ENCODE measurements around the gene WEE1.
"Not testable (repeated sequence)": the region's sequence is repeated elsewhere in the genome, so short reads cannot be mapped to it uniquely, and the experiment has no call there.

The WEE1 gene

GRCh38 chr11:9601037-9601875 lies 27.8 kb downstream of the WEE1 start:
- Mint-ChIP-seq H3K36me3 (ENCODE audit: low read depth) (no peaks in the 10 kb centered on the region), H3K27ac (peak overlapping the region; percentile 91), H3K4me3 (peak overlapping the region; percentile 79), H3K9me3 (no peaks in the 10 kb centered on the region), H3K4me1 (ENCODE audit: low read depth) (peaks cover 35% of the 10 kb centered on the region), H3K27me3 (no peaks in the 10 kb centered on the region)

- H3K27me3 Mint-ChIP-seq, result no peaks in the 10 kb centered on the region
- H3K36me3 Mint-ChIP-seq (ENCODE audit: low read depth), result no peaks in the 10 kb centered on the region
- peak overlapping the region; percentile 79 for H3K4me3 Mint-ChIP-seq
- H3K9me3 Mint-ChIP-seq, result no peaks in the 10 kb centered on the region
- H3K27ac Mint-ChIP-seq, result peak overlapping the region; percentile 91
- peaks cover 35% of the 10 kb centered on the region for H3K4me1 Mint-ChIP-seq (ENCODE audit: low read depth)
Observed at GRCh38 chr11:9601876-9602199, 28.4 kb downstream of the WEE1 start.

GRCh38 chr11:9603214-9603613 lies 29.7 kb downstream of the WEE1 start:
- H3K9me3 Mint-ChIP-seq; H3K27me3 Mint-ChIP-seq; H3K4me3 Mint-ChIP-seq; H3K36me3 Mint-ChIP-seq (ENCODE audit: low read depth); H3K27ac Mint-ChIP-seq: not testable (repeated sequence)
- peaks cover 35% of the 10 kb centered on the region for H3K4me1 Mint-ChIP-seq (ENCODE audit: low read depth)

- Mint-ChIP-seq H3K27ac (no peak overlapping the region), H3K4me1 (ENCODE audit: low read depth) (peaks cover 37% of the 10 kb centered on the region), H3K27me3 (no peaks in the 10 kb centered on the region), H3K9me3 (no peaks in the 10 kb centered on the region), H3K36me3 (ENCODE audit: low read depth) (no peaks in the 10 kb centered on the region), H3K4me3 (no peak overlapping the region)
Observed at GRCh38 chr11:9604134-9604533, 30.7 kb downstream of the WEE1 start.

- Mint-ChIP-seq H3K9me3 (no peaks in the 10 kb centered on the region), H3K4me1 (ENCODE audit: low read depth) (peaks cover 34% of the 10 kb centered on the region), H3K27me3 (no peaks in the 10 kb centered on the region), H3K4me3 (no peak overlapping the region), H3K27ac (no peak overlapping the region), H3K36me3 (ENCODE audit: low read depth) (no peaks in the 10 kb centered on the region)
Observed at GRCh38 chr11:9605742-9606141, 32.3 kb downstream of the WEE1 start.

GRCh38 chr11:9606809-9607510 lies 33.5 kb downstream of the WEE1 start:
- Mint-ChIP-seq H3K4me1 (ENCODE audit: low read depth) (peaks cover 28% of the 10 kb centered on the region), H3K9me3 (no peaks in the 10 kb centered on the region), H3K4me3 (no peak overlapping the region), H3K36me3 (ENCODE audit: low read depth) (no peaks in the 10 kb centered on the region), H3K27me3 (no peaks in the 10 kb centered on the region), H3K27ac (no peak overlapping the region)

- Mint-ChIP-seq H3K36me3 (ENCODE audit: low read depth) (no peaks in the 10 kb centered on the region), H3K9me3 (no peaks in the 10 kb centered on the region), H3K4me1 (ENCODE audit: low read depth) (peaks cover 27% of the 10 kb centered on the region), H3K4me3 (no peak overlapping the region), H3K27me3 (no peaks in the 10 kb centered on the region), H3K27ac (no peak overlapping the region)
Observed at GRCh38 chr11:9607511-9607899, 34.0 kb downstream of the WEE1 start.

- no peaks in the 10 kb centered on the region for H3K27me3 Mint-ChIP-seq
- H3K27ac Mint-ChIP-seq, result no peak overlapping the region
- H3K9me3 Mint-ChIP-seq, result no peaks in the 10 kb centered on the region
- no peak overlapping the region for H3K4me3 Mint-ChIP-seq
- H3K36me3 Mint-ChIP-seq (ENCODE audit: low read depth), result no peaks in the 10 kb centered on the region
- H3K4me1 Mint-ChIP-seq (ENCODE audit: low read depth), result peaks cover 34% of the 10 kb centered on the region
Observed at GRCh38 chr11:9609002-9609759, 35.7 kb downstream of the WEE1 start.

GRCh38 chr11:9609841-9610240 lies 36.4 kb downstream of the WEE1 start:
- peak overlapping the region; percentile 16 for H3K27ac Mint-ChIP-seq

GRCh38 chr11:9613118-9613829 lies 39.8 kb downstream of the WEE1 start:
- Mint-ChIP-seq H3K27ac (peak overlapping the region; percentile 97), H3K4me1 (ENCODE audit: low read depth) (peaks cover 62% of the 10 kb centered on the region), H3K36me3 (ENCODE audit: low read depth) (no peaks in the 10 kb centered on the region), H3K9me3 (no peaks in the 10 kb centered on the region), H3K4me3 (peak overlapping the region; percentile 80), H3K27me3 (no peaks in the 10 kb centered on the region)

More at GRCh38 chr11:9609841-9610240, 36.4 kb downstream of the WEE1 start:
- Mint-ChIP-seq H3K9me3 (no peaks in the 10 kb centered on the region), H3K4me3 (no peak overlapping the region), H3K27me3 (no peaks in the 10 kb centered on the region), H3K4me1 (ENCODE audit: low read depth) (peaks cover 40% of the 10 kb centered on the region), H3K36me3 (ENCODE audit: low read depth) (no peaks in the 10 kb centered on the region)

GRCh38 chr11:9613830-9614762 lies 40.6 kb downstream of the WEE1 start:
- no peaks in the 10 kb centered on the region for H3K36me3 Mint-ChIP-seq (ENCODE audit: low read depth)
- peak overlapping the region; percentile 97 for H3K27ac Mint-ChIP-seq
- peaks cover 61% of the 10 kb centered on the region for H3K4me1 Mint-ChIP-seq (ENCODE audit: low read depth)
- no peaks in the 10 kb centered on the region for H3K9me3 Mint-ChIP-seq
- no peaks in the 10 kb centered on the region for H3K27me3 Mint-ChIP-seq
- H3K4me3 Mint-ChIP-seq, result peak overlapping the region; percentile 80

- Mint-ChIP-seq H3K4me3 (peak overlapping the region; percentile 80), H3K27me3 (no peaks in the 10 kb centered on the region), H3K4me1 (ENCODE audit: low read depth) (peaks cover 57% of the 10 kb centered on the region), H3K9me3 (no peaks in the 10 kb centered on the region), H3K36me3 (ENCODE audit: low read depth) (no peaks in the 10 kb centered on the region), H3K27ac (peak overlapping the region; percentile 84)
Observed at GRCh38 chr11:9615031-9615451, 41.6 kb downstream of the WEE1 start.

GRCh38 chr11:9616042-9616675 lies 42.7 kb downstream of the WEE1 start:
- Mint-ChIP-seq H3K9me3 (no peaks in the 10 kb centered on the region), H3K4me3 (no peak overlapping the region), H3K27me3 (no peaks in the 10 kb centered on the region), H3K27ac (peak overlapping the region; percentile 76), H3K4me1 (ENCODE audit: low read depth) (peaks cover 51% of the 10 kb centered on the region), H3K36me3 (ENCODE audit: low read depth) (no peaks in the 10 kb centered on the region)
